ENCODE data around the gene PTH1R. TPM values are rescaled to one million over a fixed set of nuclear protein-coding genes. Genes with fewer than 3 reads are reported as not detected.

Gene PTH1R
- total RNA-seq, 4 donors from 2014 or later = 7.8 to 18.5 (median 14.5) TPM

GRCh38 chr3:46944191-46944590 is 66.7 kb downstream of the PTH1R start:
- 84 to 91% methylated on average over 3 to 8 of the region's 8 CpGs for WGBS, 2 donors (ENCODE audit: low coverage in 1 of 2)
- ATAC-seq = no peak
- H3K4me1 ChIP-seq = peaks cover 10 to 84% (median 42%) of the 10 kb centered on the region in 3 donors

GRCh38 chr3:46946416-46946815 is 68.9 kb downstream of the PTH1R start:
- Histone ChIP-seq H3K9me3 (no peaks in the 10 kb centered on the region), H3K27me3 (no peaks in the 10 kb centered on the region), H3K27ac (peak overlapping the region in 1 of 4 donors; percentile 30), H3K36me3 (peaks cover 0 to 7% of the 10 kb centered on the region in 2 donors), H3K4me3 (no peak overlapping the region), H3K4me1 (peaks cover 10 to 92% (median 48%) of the 10 kb centered on the region in 3 donors)
- TF ChIP-seq POLR2A (IDR thresholded peaks at IDR 0.05) = no peak
- TF ChIP-seq CTCF (IDR thresholded peaks at IDR 0.05) = no peak
- no peak for TF ChIP-seq EP300 (IDR thresholded peaks at IDR 0.05)
- TF ChIP-seq POLR2AphosphoS5 (IDR thresholded peaks at IDR 0.05) = no peak
- WGBS, 2 donors (ENCODE audit: low coverage in 1 of 2) = 77 to 88% methylated on average over 3 to 5 of the region's 6 CpGs
- no peak for ATAC-seq

More at GRCh38 chr3:46944191-46944590, 66.7 kb downstream of the PTH1R start:
- Histone ChIP-seq H3K4me3 (no peak overlapping the region), H3K9me3 (no peaks in the 10 kb centered on the region), H3K27me3 (no peaks in the 10 kb centered on the region), H3K36me3 (peaks cover 0 to 25% of the 10 kb centered on the region in 2 donors), H3K27ac (peak overlapping the region in 3 of 4 donors; percentile 24 to 53 (median 27))
- TF ChIP-seq POLR2A (IDR thresholded peaks at IDR 0.05) (no peak), CTCF (IDR thresholded peaks at IDR 0.05) (no peak), EP300 (IDR thresholded peaks at IDR 0.05) (no peak), POLR2AphosphoS5 (IDR thresholded peaks at IDR 0.05) (no peak)

- TF ChIP-seq POLR2AphosphoS5 (IDR thresholded peaks at IDR 0.05) (no peak), POLR2A (IDR thresholded peaks at IDR 0.05) (no peak), CTCF (IDR thresholded peaks at IDR 0.05) (no peak), EP300 (IDR thresholded peaks at IDR 0.05) (no peak)
- ATAC-seq = no peak
- 49 to 69% methylated on average over 7 of the region's 7 CpGs for WGBS, 2 donors (ENCODE audit: low coverage in 1 of 2)
- no peaks in the 10 kb centered on the region for H3K27me3 ChIP-seq
- H3K36me3 ChIP-seq = peaks cover 0 to 7% of the 10 kb centered on the region in 2 donors
- peak overlapping the region in 2 of 4 donors; percentile 25 to 30 for H3K27ac ChIP-seq
- no peaks in the 10 kb centered on the region for H3K9me3 ChIP-seq
- H3K4me3 ChIP-seq = no peak overlapping the region
- peaks cover 10 to 93% (median 48%) of the 10 kb centered on the region in 3 donors for H3K4me1 ChIP-seq
Observed at GRCh38 chr3:46946856-46947545, 69.5 kb downstream of the PTH1R start.

- peaks cover 0 to 7% of the 10 kb centered on the region in 2 donors for H3K36me3 ChIP-seq
- H3K9me3 ChIP-seq = no peaks in the 10 kb centered on the region
- no peak overlapping the region for H3K4me3 ChIP-seq
- no peaks in the 10 kb centered on the region for H3K27me3 ChIP-seq
- TF ChIP-seq EP300 (IDR thresholded peaks at IDR 0.05) (no peak), POLR2AphosphoS5 (IDR thresholded peaks at IDR 0.05) (no peak), CTCF (IDR thresholded peaks at IDR 0.05) (no peak), POLR2A (IDR thresholded peaks at IDR 0.05) (no peak)
- peaks cover 10 to 93% (median 48%) of the 10 kb centered on the region in 3 donors for H3K4me1 ChIP-seq
- peak overlapping the region in 3 of 4 donors; percentile 24 to 30 (median 25) for H3K27ac ChIP-seq
- no peak for ATAC-seq
- 83% methylated on average over 1 of the region's 4 CpGs; no CpG with 5 or more reads in 1 of the 2 donors for WGBS, 2 donors (ENCODE audit: low coverage in 1 of 2)
Observed at GRCh38 chr3:46947546-46947901, 70.0 kb downstream of the PTH1R start.

All from gastroesophageal sphincter (tissue), 4 donors.